CD4-positive, CD25-positive, alpha-beta regulatory T cell (primary cell): ENCODE measurements around the gene MTOR. TPM values are rescaled to one million over a fixed set of nuclear protein-coding genes. Genes with fewer than 3 reads are reported as not detected.

Source experiments
- ATAC-seq, 2 donors: fragments of 150-1000 bp; cut with Tn5 transposase; one replicate each; pipeline ENCODE4 v1.10.0; 2021; ENCODE audit warnings: low read depth in 2 of 2, moderate number of reproducible peaks in 2 of 2, moderate library complexity in 1 of 2
- DNase-seq, 3 donors: peaks; one replicate each; pipeline versions ENCODE4 v3.0.0 to v3.0.0-alpha.2; 2012 to 2022; ENCODE audit warnings: mixed read lengths in 1 of 3
- H3K27ac ChIP-seq: one replicate; pipeline ENCODE4 v1.7.0; 2013; ENCODE audit warnings: mild to moderate bottlenecking, low read length; ENCODE audit not compliant: insufficient read depth, poor library complexity, severe bottlenecking
- H3K27me3 ChIP-seq: one replicate; pipeline ENCODE4 v1.7.0; 2013; ENCODE audit warnings: low read length; ENCODE audit not compliant: control insufficient read depth, insufficient read depth
- H3K36me3 ChIP-seq: one replicate; pipeline ENCODE4 v1.7.0; 2013; ENCODE audit warnings: mild to moderate bottlenecking, low read length, moderate library complexity; ENCODE audit not compliant: control insufficient read depth, insufficient read depth
- H3K4me1 ChIP-seq: 2 replicates; pipeline ENCODE4 v1.7.0; 2013; ENCODE audit warnings: mild to moderate bottlenecking, low read length; ENCODE audit not compliant: insufficient read depth, control insufficient read depth, poor library complexity, severe bottlenecking
- H3K4me3 ChIP-seq: one replicate; pipeline ENCODE4 v1.7.0; 2013; ENCODE audit warnings: low read depth, mild to moderate bottlenecking, low read length, moderate library complexity
- H3K9me3 ChIP-seq, 2 experiments: 1 replicate in 1 of 2; 2 replicates in 1 of 2; pipeline ENCODE4 v1.7.0; 2013; ENCODE audit warnings: low read length in 2 of 2, mild to moderate bottlenecking in 1 of 2, moderate library complexity in 1 of 2; ENCODE audit not compliant: control insufficient read depth in 2 of 2
- H3K27ac Mint-ChIP-seq, 3 donors: one replicate each; pipeline ENCODE4 v1.8.0; 2020 to 2022; ENCODE audit warnings: mild to moderate bottlenecking in 3 of 3, mixed read lengths in 3 of 3, moderate library complexity in 2 of 3
- H3K27me3 Mint-ChIP-seq: one replicate; pipeline ENCODE4 v1.8.0; 2022; ENCODE audit warnings: mild to moderate bottlenecking, mixed read lengths
- H3K36me3 Mint-ChIP-seq: one replicate; pipeline ENCODE4 v1.8.0; 2020; ENCODE audit warnings: mixed read lengths
- H3K4me1 Mint-ChIP-seq, 4 donors: one replicate each; pipeline ENCODE4 v1.8.0; 2020 to 2022; ENCODE audit warnings: mixed read lengths in 4 of 4, mild to moderate bottlenecking in 1 of 4
- H3K4me3 Mint-ChIP-seq, 4 donors: one replicate each; pipeline ENCODE4 v1.8.0; 2020 to 2022; ENCODE audit warnings: mild to moderate bottlenecking in 4 of 4, mixed read lengths in 4 of 4, moderate library complexity in 3 of 4
- H3K9me3 Mint-ChIP-seq, 7 donors: one replicate each; pipeline ENCODE4 v1.8.0; 2020 to 2022; ENCODE audit warnings: mixed read lengths in 7 of 7, mild to moderate bottlenecking in 3 of 7, moderate library complexity in 2 of 7
- polyA plus RNA-seq, 4 donors: library from polyadenylated mRNA; unstranded; fragments of 300-500 nt; fragmentation: Illumina TruSeq; gene quantifications; one replicate each; pipeline ENCODE4 v1.2.3, GENCODE V29; 2021
- total RNA-seq: library from RNA; stranded (reverse); gene quantifications from one replicate; pipeline ENCODE4 v1.2.3, GENCODE V29; 2022

Gene MTOR
- total and polyA plus RNA-seq, 5 donors from 2014 or later, result 3.9 to 48.2 (median 4.7) TPM

- H3K9me3 ChIP-seq, result no peaks in the 10 kb centered on the region
- Mint-ChIP-seq H3K36me3 (peaks cover 62% of the 10 kb centered on the region), H3K4me1 (peaks cover 8 to 20% (median 14%) of the 10 kb centered on the region in 4 donors), H3K27ac (peak overlapping the region; percentile 40 to 71 (median 55)), H3K9me3 (no peaks in the 10 kb centered on the region), H3K27me3 (no peaks in the 10 kb centered on the region), H3K4me3 (peak overlapping the region in 1 of 4 donors; percentile 10)
- no peaks in the 10 kb centered on the region for H3K27me3 ChIP-seq
- H3K4me3 ChIP-seq, result no peak overlapping the region
- H3K36me3 ChIP-seq, result peaks cover 84% of the 10 kb centered on the region
- H3K4me1 ChIP-seq, result no peaks in the 10 kb centered on the region
- ATAC-seq (no peak), DNase-seq (no peak)
- H3K27ac ChIP-seq, result no peak overlapping the region
Observed at GRCh38 chr1:11229203-11229602, 33.1 kb downstream of the MTOR start.

GRCh38 chr1:11227106-11228077 lies 35.0 kb downstream of the MTOR start:
- Mint-ChIP-seq H3K4me3 (peak overlapping the region in 1 of 4 donors; percentile 0), H3K27ac (peak overlapping the region; percentile 40 to 86 (median 77)), H3K4me1 (peaks cover 12 to 22% (median 16%) of the 10 kb centered on the region in 4 donors), H3K9me3 (no peaks in the 10 kb centered on the region), H3K36me3 (peaks cover 58% of the 10 kb centered on the region), H3K27me3 (no peaks in the 10 kb centered on the region)
- Histone ChIP-seq H3K27me3 (no peaks in the 10 kb centered on the region), H3K36me3 (peaks cover 75% of the 10 kb centered on the region), H3K4me1 (no peaks in the 10 kb centered on the region), H3K27ac (peak overlapping the region; percentile 14), H3K9me3 (no peaks in the 10 kb centered on the region), H3K4me3 (no peak overlapping the region)
- ATAC-seq (peak in 1 of 2 donors; percentile 63), DNase-seq (peak in 1 of 3 donors; percentile 41)

- no peak for ATAC-seq
- Histone ChIP-seq H3K9me3 (no peaks in the 10 kb centered on the region), H3K27me3 (no peaks in the 10 kb centered on the region), H3K4me1 (no peaks in the 10 kb centered on the region), H3K4me3 (no peak overlapping the region), H3K27ac (no peak overlapping the region), H3K36me3 (peaks cover 87% of the 10 kb centered on the region)
- H3K4me3 Mint-ChIP-seq, result no peak overlapping the region
- H3K27ac Mint-ChIP-seq, result peak overlapping the region in 1 of 3 donors; percentile 33
- no peaks in the 10 kb centered on the region for H3K27me3 Mint-ChIP-seq
- no peak for DNase-seq
- no peaks in the 10 kb centered on the region for H3K9me3 Mint-ChIP-seq
- H3K4me1 Mint-ChIP-seq, result peaks cover 0 to 4% (median 0%) of the 10 kb centered on the region in 4 donors
- peaks cover 66% of the 10 kb centered on the region for H3K36me3 Mint-ChIP-seq
Observed at GRCh38 chr1:11216074-11216473, 46.3 kb downstream of the MTOR start.

- Mint-ChIP-seq H3K4me1 (peaks cover 0 to 3% (median 0%) of the 10 kb centered on the region in 4 donors), H3K27ac (peak overlapping the region in 1 of 3 donors; percentile 33), H3K36me3 (peaks cover 72% of the 10 kb centered on the region), H3K27me3 (no peaks in the 10 kb centered on the region), H3K4me3 (no peak overlapping the region), H3K9me3 (no peaks in the 10 kb centered on the region)
- Histone ChIP-seq H3K27me3 (no peaks in the 10 kb centered on the region), H3K27ac (no peak overlapping the region), H3K4me1 (no peaks in the 10 kb centered on the region), H3K9me3 (no peaks in the 10 kb centered on the region), H3K36me3 (peaks cover 92% of the 10 kb centered on the region), H3K4me3 (no peak overlapping the region)
- no peak for ATAC-seq
- no peak for DNase-seq
Observed at GRCh38 chr1:11215381-11216005, 46.9 kb downstream of the MTOR start.

GRCh38 chr1:11214698-11215380 lies 47.5 kb downstream of the MTOR start:
- no peaks in the 10 kb centered on the region for H3K27me3 ChIP-seq
- ATAC-seq (no peak), DNase-seq (no peak)
- no peaks in the 10 kb centered on the region for H3K4me1 ChIP-seq
- H3K36me3 Mint-ChIP-seq, result peaks cover 72% of the 10 kb centered on the region
- H3K27ac ChIP-seq, result no peak overlapping the region
- H3K27ac Mint-ChIP-seq, result peak overlapping the region in 1 of 3 donors; percentile 78
- no peak overlapping the region for H3K4me3 ChIP-seq
- H3K36me3 ChIP-seq, result peaks cover 93% of the 10 kb centered on the region
- no peaks in the 10 kb centered on the region for H3K4me1 Mint-ChIP-seq
- H3K4me3 Mint-ChIP-seq, result no peak overlapping the region
- no peaks in the 10 kb centered on the region for H3K27me3 Mint-ChIP-seq
- no peaks in the 10 kb centered on the region for H3K9me3 ChIP-seq
- H3K9me3 Mint-ChIP-seq, result no peaks in the 10 kb centered on the region

GRCh38 chr1:11211925-11212587 lies 50.3 kb downstream of the MTOR start:
- Mint-ChIP-seq H3K27ac (peak overlapping the region in 2 of 3 donors; percentile 28 to 32), H3K36me3 (peaks cover 67% of the 10 kb centered on the region)
- no peak for ATAC-seq

GRCh38 chr1:11211461-11211860 lies 50.9 kb downstream of the MTOR start:
- no peak for DNase-seq
- Mint-ChIP-seq H3K4me3 (no peak overlapping the region), H3K4me1 (no peaks in the 10 kb centered on the region), H3K27ac (peak overlapping the region in 1 of 3 donors; percentile 32), H3K9me3 (no peaks in the 10 kb centered on the region), H3K27me3 (no peaks in the 10 kb centered on the region), H3K36me3 (peaks cover 63% of the 10 kb centered on the region)
- Histone ChIP-seq H3K27ac (no peak overlapping the region), H3K9me3 (no peaks in the 10 kb centered on the region), H3K4me3 (no peak overlapping the region), H3K4me1 (no peaks in the 10 kb centered on the region), H3K27me3 (no peaks in the 10 kb centered on the region), H3K36me3 (peaks cover 99% of the 10 kb centered on the region)
- no peak for ATAC-seq

More at GRCh38 chr1:11211925-11212587, 50.3 kb downstream of the MTOR start:
- Mint-ChIP-seq H3K9me3 (no peaks in the 10 kb centered on the region), H3K4me3 (no peak overlapping the region), H3K27me3 (no peaks in the 10 kb centered on the region), H3K4me1 (no peaks in the 10 kb centered on the region)
- no peaks in the 10 kb centered on the region for H3K9me3 ChIP-seq
- DNase-seq, result no peak
- H3K4me1 ChIP-seq, result no peaks in the 10 kb centered on the region
- peaks cover 99% of the 10 kb centered on the region for H3K36me3 ChIP-seq
- no peak overlapping the region for H3K4me3 ChIP-seq
- no peak overlapping the region for H3K27ac ChIP-seq
- H3K27me3 ChIP-seq, result no peaks in the 10 kb centered on the region
